Measurements from ENCODE around the gene AK2. TPM values are rescaled to one million over a fixed set of nuclear protein-coding genes. Genes with fewer than 3 reads are reported as not detected.
A peak's percentile ranks its signal among the peaks of the same experiment; 100 is the strongest.

AK2 gene
- polyA plus RNA-seq, 3 donors = 68.8 to 180 (median 162) TPM

DNA sequence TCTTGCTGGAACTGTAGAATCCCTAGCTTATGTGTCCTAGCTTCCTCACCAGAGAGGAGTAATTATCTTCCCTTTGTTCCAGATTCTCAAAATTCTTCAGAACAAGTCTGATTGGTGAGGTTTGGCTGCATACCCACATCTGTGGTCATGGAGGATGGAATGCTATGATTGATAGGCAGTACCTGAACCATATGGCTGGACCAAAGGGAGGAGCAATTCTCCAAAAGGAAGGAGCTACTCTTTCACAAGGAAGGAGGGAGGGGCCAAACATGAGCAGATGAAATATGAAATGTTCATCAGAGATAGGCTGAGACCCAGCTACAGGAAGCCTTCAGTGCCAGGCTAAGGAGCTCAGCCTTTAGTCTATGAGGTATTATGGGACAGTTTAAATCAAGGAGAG, 67.1 kb downstream of the AK2 start:
- Histone ChIP-seq H3K36me3 (replicated peaks in 1 of 2; ENCODE audit: control insufficient read depth in 1 of 2, insufficient read depth in 2 of 2, low read length in 2 of 2) (no peaks in the 10 kb centered on the region), H3K79me2 (ENCODE audit: insufficient read depth, low read length) (no peaks in the 10 kb centered on the region), H3K27ac (ENCODE audit: low read depth in 1 of 2, low read length in 2 of 2) (no peak overlapping the region), H3K27me3 (ENCODE audit: control insufficient read depth in 2 of 2, insufficient read depth in 2 of 2, low read length in 2 of 2) (peaks cover 22 to 26% of the 10 kb centered on the region in 2 donors), H3K9ac (ENCODE audit: insufficient read depth, low read length, poor library complexity, severe bottlenecking) (no peak overlapping the region), H3K4me2 (replicated peaks; ENCODE audit: extremely low read depth, low read length, poor library complexity, severe bottlenecking) (no peak overlapping the region), H3K4me1 (ENCODE audit: control insufficient read depth in 1 of 2, insufficient read depth in 2 of 2, low read length in 2 of 2) (peaks cover 23 to 30% of the 10 kb centered on the region in 2 donors), H3K9me3 (replicated peaks in 1 of 2; ENCODE audit: control insufficient read depth in 1 of 2, insufficient read depth in 1 of 2, low read length in 2 of 2) (no peaks in the 10 kb centered on the region), H2AFZ (ENCODE audit: insufficient read depth, low read depth, low read length, poor library complexity, severe bottlenecking) (no peak overlapping the region), H4K20me1 (ENCODE audit: insufficient read depth, low read length) (no peaks in the 10 kb centered on the region), H3K4me3 (replicated peaks in 1 of 3; ENCODE audit: low read depth in 2 of 3, low read length in 3 of 3) (no peak overlapping the region)
- H3K4me1 Mint-ChIP-seq = peaks cover 32% of the 10 kb centered on the region
- H3K27ac Mint-ChIP-seq = no peak overlapping the region
- H3K4me3 Mint-ChIP-seq = no peak overlapping the region
- peaks cover 7 to 18% of the 10 kb centered on the region in 2 donors for H3K36me3 Mint-ChIP-seq
- peaks cover 20 to 23% (median 23%) of the 10 kb centered on the region in 3 donors for H3K27me3 Mint-ChIP-seq (ENCODE audit: low read depth in 3 of 3)
- peaks cover 0 to 8% (median 2%) of the 10 kb centered on the region in 7 donors for H3K9me3 Mint-ChIP-seq
- peak in 1 of 3 donors; percentile 37 for DNase-seq
- TF ChIP-seq, protein P1, sequence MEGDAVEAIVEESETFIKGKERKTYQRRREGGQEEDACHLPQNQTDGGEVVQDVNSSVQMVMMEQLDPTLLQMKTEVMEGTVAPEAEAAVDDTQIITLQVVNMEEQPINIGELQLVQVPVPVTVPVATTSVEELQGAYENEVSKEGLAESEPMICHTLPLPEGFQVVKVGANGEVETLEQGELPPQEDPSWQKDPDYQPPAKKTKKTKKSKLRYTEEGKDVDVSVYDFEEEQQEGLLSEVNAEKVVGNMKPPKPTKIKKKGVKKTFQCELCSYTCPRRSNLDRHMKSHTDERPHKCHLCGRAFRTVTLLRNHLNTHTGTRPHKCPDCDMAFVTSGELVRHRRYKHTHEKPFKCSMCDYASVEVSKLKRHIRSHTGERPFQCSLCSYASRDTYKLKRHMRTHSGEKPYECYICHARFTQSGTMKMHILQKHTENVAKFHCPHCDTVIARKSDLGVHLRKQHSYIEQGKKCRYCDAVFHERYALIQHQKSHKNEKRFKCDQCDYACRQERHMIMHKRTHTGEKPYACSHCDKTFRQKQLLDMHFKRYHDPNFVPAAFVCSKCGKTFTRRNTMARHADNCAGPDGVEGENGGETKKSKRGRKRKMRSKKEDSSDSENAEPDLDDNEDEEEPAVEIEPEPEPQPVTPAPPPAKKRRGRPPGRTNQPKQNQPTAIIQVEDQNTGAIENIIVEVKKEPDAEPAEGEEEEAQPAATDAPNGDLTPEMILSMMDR (IDR thresholded peaks at IDR 0.05) = no peak
- intact Hi-C loops (cut with micrococcal nuclease) = loop anchor here in 1 of 2 donors (5.0 kb wide), 1 partner anchor 38 kb away; no protein-coding TSS in a partner anchor

DNA sequence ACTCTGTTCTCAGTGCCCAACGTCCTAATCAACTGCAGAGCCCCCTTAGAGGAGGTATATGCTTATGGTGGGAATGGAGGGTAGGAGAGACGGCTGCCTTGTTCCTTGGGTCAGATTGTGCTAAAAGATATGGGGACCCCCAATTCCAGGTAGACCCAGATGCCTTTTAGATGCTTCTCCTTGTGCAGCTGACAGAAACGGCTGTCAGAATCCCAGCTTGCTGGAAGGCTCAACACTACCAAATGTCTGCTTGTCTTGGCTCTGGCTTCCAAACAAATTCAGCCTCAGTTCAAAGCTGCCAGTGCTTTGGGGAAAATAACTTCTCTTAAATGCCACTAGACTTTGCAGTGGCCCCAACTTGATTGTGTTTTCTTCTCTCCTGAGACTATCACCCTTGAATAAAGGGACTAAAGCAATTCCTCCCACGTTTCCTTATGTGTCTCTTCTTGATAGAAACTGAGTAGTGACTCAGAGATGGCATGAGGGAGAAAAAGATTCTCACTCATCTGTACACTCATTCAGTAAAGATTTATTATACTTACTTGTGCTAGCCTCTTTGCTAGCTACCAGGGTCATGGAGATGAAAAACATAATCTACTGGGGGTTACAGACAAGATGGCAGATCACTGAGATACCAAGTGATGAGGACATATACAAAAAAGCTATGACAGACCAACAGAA, 68.7 kb downstream of the AK2 start:
- TF ChIP-seq, protein P1 (IDR thresholded peaks at IDR 0.05) = no peak
- Mint-ChIP-seq H3K9me3 (peaks cover 0 to 6% (median 2%) of the 10 kb centered on the region in 7 donors), H3K4me1 (peaks cover 33% of the 10 kb centered on the region), H3K27me3 (ENCODE audit: low read depth in 3 of 3) (peaks cover 21% of the 10 kb centered on the region in 3 donors), H3K27ac (peak overlapping the region in 2 of 7 donors; percentile 7 to 28), H3K4me3 (peak overlapping the region in 1 of 2 donors; percentile 32), H3K36me3 (peaks cover 7 to 18% of the 10 kb centered on the region in 2 donors)
- no peaks in the 10 kb centered on the region for H3K9me3 ChIP-seq (replicated peaks in 1 of 2; ENCODE audit: control insufficient read depth in 1 of 2, insufficient read depth in 1 of 2, low read length in 2 of 2)
- H4K20me1 ChIP-seq (ENCODE audit: insufficient read depth, low read length) = peaks cover 11% of the 10 kb centered on the region
- WGBS (ENCODE audit: insufficient coverage) = 77% methylated on average over 1 of the region's 4 CpGs
- H3K79me2 ChIP-seq (ENCODE audit: insufficient read depth, low read length) = peaks cover 12% of the 10 kb centered on the region
- no peak overlapping the region for H2AFZ ChIP-seq (ENCODE audit: insufficient read depth, low read depth, low read length, poor library complexity, severe bottlenecking)
- H3K27me3 ChIP-seq (ENCODE audit: control insufficient read depth in 2 of 2, insufficient read depth in 2 of 2, low read length in 2 of 2) = peaks cover 22 to 23% of the 10 kb centered on the region in 2 donors
- no peak for DNase-seq
- H3K4me2 ChIP-seq (replicated peaks; ENCODE audit: extremely low read depth, low read length, poor library complexity, severe bottlenecking) = no peak overlapping the region
- H3K27ac ChIP-seq (ENCODE audit: low read depth in 1 of 2, low read length in 2 of 2) = no peak overlapping the region
- peaks cover 24 to 33% of the 10 kb centered on the region in 2 donors for H3K4me1 ChIP-seq (ENCODE audit: control insufficient read depth in 1 of 2, insufficient read depth in 2 of 2, low read length in 2 of 2)
- intact Hi-C loops (cut with micrococcal nuclease) = loop anchor here in 1 of 2 donors (2.0 to 5.0 kb wide), 2 partner anchors 13 to 39 kb away; no protein-coding TSS in a partner anchor
- no peak overlapping the region for H3K9ac ChIP-seq (ENCODE audit: insufficient read depth, low read length, poor library complexity, severe bottlenecking)
- H3K4me3 ChIP-seq (replicated peaks in 1 of 3; ENCODE audit: low read depth in 2 of 3, low read length in 3 of 3) = no peak overlapping the region
- no peaks in the 10 kb centered on the region for H3K36me3 ChIP-seq (replicated peaks in 1 of 2; ENCODE audit: control insufficient read depth in 1 of 2, insufficient read depth in 2 of 2, low read length in 2 of 2)

All from CD14-positive monocyte (primary cell).